Measurements from ENCODE around the gene TENM3.

- TF ChIP-seq CTCF (conservative IDR thresholded peaks at IDR 0.05): no peak
- TF ChIP-seq EZH2 (IDR thresholded peaks at IDR 0.05; ENCODE audit: low read depth): no peak
Observed at GRCh38 chr4:182808673-182809416, 565.6 kb downstream of the TENM3 start.
